Germinal center (tissue), 1 donor: ENCODE data around the gene PTPN20.
A peak's percentile ranks its signal among the peaks of the same experiment; 100 is the strongest.

Source experiments
- DNase-seq: peaks from one replicate; pipeline ENCODE4 v3.0.0; 2012; ENCODE audit warnings: mixed read lengths, low spot score

The PTPN20 gene

GRCh38 chr10:47035171-47035818 is 124.1 kb downstream of the PTPN20 start:
- DNase-seq: no peak

DNA sequence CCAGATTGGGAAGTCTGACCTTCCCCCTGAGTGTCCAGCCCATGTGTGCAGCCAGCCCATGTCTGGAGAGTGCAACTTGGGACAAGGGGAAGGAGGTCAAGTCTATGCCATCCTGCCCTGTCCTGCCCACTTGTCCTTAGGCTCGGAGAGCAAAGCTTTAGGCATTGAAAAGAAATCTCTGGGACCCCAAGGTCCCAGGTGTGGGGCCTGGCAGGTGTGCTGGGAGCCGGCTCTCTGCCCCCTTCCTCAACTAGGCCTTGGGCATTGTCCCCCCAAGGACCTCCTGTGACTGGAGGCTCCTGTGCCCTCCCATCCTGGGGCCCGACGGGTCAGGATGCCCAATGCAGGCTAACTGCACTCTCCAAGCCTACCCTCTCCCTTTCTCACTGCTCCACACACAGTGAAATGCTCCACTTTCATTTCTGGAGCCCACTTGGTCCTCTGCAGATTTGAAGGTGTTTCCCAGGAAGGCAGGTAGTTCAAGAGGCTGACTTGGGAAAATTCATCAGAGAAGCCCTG is 124.7 kb downstream of the PTPN20 start:
- no peak for DNase-seq

DNA sequence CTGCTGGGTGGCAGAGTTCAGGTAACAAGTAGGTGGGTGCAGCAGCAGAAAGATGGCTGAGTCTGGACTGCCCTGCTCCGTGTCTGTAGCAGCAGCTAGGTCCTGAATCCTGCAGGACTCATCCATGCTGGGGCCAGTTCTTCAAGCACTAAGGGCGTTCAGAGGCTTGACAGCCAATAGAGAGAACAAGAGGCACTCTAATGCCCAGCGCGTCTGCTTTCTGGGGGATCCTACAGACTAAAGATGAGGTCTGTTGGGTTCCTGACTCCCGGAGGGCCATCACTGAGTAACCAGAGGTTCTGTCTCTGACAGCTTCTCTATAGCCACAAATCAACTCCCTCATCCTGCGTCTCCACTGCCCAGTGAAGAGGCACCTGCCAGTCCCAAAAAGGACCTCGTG is 125.5 kb downstream of the PTPN20 start:
- DNase-seq: no peak

DNA sequence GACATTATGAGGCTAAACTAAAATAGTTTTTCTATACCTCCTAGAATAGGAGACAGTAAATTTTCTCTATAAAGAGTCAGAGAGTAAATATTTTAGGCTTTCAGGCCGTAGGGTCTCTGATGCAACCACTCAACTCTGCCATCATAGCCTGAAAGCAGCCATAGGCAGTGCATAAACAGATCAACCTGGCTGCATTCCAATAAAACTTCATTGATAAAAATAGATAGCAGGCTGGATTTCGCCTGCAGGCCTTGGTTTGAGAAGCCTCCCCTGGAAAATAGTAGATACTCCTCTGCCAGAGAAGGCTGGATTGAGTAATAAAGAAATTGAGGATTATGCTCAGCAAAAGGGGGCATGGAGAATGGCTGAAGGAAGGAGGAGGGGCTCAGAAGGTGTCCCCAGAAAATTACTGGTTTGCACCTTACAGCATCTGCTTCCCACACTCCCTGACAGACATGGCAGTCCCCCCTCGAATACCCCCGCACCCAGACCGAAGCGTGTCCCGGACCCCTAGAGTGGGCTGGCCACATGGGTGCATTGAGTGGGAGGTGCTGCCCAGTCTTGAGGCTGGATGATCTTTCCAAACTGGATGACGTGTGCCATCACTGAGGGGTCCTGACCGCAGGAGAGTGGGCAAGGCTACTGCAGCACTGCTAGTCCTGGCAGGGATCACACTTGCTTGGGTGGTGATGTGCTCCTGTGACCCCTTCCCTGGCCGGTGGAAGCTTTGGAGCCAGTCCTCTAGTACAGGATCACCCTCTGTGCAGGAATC is 126.6 kb downstream of the PTPN20 start:
- DNase-seq: no peak

GRCh38 chr10:47038881-47039561 is 127.8 kb downstream of the PTPN20 start:
- no peak for DNase-seq

- DNase-seq: no peak
Measured at GRCh38 chr10:47039562-47039913, 128.3 kb downstream of the PTPN20 start.

DNA sequence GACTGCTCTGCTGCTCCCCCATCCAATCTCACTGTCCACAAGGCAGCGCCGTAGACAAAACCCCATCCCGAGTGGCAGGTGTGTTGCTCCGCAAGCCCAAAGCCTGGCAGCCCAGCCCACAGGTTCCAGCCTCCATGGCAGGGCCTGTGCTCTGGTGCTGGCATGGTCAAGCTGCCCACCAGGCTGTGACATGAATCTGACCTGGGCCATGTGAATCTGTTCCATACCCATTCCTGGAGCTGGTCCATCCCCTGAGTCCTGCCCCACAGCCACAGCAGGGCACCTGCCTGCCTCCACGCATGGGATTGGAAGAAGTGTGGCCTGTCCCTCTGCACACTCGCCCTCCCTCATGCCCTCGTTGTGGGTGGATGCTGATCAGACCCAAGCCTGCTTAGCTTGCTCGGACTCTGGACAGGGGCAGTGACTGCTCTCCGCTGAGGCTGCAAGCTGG is 128.8 kb downstream of the PTPN20 start:
- DNase-seq: no peak

DNA sequence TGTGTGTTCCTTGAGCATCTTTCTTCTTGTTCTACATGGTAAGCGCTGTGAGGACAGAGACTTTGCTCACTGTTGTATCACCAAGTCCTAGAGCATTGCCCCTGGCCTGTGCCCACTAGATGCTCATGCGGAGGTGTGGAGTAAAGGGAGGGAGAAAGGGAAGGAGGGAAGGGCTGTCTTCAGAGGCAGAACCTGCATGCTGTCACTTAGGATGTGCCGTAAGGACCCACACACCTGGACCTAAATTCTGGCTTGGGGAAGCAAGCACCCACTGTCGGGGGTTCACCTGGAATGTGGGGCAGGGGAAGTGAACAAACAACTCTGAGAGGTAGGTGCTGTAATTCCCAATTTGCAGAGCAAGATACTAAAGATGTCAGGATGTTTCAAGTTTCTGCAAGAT is 129.5 kb downstream of the PTPN20 start:
- DNase-seq: no peak

DNA sequence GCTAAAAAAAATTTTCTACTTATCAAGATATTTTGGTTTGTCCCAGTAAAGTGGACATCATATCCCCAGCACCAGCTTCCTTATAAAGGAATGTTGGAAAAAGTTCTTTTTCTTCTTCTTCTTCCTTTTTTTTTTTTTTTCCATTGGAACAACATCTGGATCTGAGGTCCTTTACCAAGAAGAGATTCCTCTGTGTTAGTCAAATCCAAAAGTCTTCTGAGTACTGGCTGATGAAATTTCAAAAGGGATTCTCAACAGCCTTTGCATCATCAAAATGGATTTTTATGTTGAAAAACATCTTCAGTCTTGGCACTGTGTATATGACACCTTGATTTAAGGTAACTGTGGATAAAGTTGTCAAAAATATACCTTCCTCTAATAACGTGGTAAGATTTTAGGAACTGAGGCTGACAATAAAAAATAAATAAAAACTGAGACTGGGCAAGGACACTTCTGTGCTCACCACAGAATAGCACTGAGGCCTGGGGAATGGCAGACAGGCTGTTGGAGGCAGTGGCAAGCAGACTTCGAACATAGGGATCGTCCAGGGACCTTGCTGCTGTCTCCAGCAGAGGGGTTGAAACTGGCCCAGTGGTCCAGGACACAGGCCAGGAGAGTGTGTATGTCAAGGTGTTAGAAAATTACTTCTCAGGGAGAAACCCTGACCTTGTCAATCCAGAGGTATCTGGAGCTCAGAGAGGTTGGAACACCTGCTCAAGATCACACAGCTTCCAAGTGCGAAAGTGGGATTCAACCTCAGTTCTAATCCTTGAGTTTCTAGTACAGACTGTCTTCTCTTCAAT is 130.4 kb downstream of the PTPN20 start:
- DNase-seq: no peak

DNA sequence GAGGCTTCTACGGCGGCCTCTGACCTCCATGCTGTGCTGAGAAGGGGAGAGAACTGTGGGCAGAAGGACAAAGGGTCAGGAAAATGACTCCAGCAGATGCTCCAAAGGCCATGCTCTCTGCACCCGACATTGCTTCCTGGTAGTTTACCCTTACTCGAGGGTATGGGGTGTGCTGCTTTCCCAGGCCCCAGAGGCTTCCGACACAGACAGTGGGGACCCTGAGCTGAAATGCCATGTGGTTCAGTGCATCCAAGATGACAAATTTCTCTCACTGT is 130.9 kb downstream of the PTPN20 start:
- DNase-seq: no peak

- DNase-seq: no peak
Measured at GRCh38 chr10:47042780-47043750, 131.8 kb downstream of the PTPN20 start.

DNA sequence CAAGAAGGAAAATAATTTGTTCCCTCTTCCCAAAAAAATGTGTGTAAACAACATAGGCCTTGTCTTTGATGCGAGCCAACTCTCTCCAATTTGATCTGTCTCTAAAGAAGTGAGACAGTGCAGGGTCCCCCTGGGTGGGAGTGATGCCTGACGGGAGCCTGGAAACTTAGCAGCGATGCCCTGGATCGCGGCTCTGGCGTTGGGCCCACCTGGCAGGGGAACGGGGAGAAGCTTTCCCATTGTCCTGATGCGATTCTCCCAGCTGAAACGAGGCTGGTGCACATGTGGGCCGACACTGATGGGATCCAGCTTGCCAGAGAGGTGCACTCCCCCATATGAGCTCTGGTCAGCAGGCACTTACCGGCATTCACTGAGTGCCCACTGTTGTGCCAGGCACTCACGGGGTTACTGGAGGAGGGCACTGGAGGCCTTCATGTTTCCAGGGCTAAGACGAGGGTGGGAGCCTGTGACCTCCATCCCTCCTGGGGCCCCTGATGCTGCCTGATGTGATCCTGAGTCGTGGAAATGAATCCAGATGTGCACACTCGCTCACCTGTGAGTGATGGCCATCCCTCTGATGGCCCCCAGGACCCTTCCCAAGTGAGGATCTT is 132.8 kb downstream of the PTPN20 start:
- no peak for DNase-seq

- DNase-seq: no peak
Measured at GRCh38 chr10:47044741-47045140, 133.5 kb downstream of the PTPN20 start.

DNA sequence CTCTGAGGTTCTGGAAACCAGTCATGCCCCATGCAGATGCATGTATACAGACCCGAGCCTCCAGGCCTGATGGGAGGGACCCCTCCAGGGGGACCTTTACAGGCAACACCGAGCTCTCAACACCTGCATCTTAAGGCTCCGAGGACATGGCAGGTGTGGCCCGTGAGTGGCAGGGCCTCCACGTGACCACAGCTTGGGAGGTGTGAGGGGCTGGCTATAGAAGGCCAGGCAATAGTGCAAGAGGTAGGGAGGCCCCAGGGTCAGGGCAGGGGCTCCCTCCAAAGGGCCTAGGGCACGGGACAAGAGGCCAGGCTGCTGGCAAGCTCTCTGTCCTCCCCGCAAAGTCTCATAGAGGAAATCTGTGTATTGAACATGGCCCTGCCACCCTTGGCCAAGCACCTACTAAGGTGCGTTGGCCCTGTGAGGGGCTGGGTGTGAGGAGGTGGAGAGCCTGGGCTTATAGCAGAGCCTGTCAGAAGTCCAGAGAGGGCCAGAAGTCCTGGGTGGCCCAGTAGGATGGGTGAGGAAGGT is 134.2 kb downstream of the PTPN20 start:
- no peak for DNase-seq

DNA sequence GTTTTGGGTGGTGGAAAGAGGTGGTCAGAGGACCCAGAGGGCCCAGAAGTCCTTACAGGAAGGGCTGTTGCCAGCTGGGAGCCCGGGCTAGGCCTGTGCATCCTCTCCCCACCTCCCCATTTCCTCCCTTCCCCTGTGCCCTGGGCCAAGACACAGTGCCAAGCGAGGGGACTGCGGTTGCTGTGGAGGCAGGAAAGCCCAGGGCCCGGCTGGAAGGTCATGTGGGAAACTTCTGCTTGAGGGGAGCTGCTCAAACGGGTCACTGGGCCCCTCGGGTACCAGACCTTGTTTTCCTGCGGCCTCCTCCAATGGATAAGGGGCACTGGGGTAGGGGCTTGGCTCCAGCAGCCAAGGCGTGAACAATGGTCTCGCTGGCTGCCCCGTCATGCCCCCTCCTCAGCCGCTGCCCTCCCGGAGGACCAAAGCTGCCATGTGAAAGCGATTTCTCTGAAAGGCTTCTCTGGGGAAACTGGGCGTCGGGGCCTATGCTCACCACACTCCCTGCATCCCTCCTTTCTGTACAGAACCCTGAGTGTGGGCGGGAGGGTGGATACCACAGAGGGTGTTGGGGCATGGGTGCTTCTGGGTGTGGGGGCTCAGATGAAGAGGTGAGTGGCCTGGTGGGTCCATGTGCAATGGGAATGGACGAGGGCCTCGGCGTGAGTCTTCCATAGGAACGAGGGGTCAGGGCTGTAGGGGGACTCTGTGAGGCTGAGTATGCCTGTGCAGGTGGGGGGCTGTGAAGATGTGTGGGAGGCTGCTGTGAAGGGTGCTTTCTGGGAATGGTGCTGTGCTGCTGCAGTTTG is 135.3 kb downstream of the PTPN20 start:
- DNase-seq: no peak

DNA sequence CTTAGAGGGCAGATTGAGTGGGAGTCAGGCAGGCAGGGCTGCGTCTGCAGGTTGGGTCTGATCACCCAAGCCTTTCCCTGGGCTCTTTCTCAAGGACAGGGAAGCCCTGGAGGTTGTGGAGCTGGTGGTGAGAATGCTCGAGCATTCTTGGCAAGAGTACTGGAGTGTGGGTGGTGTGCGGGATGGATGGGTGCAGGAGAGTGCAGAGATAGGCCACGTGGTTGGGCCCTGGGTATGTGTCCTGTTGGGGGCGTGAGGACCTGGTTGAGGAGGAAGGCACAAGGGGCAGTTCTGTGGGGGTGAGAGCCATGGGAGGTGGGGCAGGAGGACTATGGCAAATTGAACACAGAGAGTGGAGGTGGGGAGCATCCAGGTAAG is 135.9 kb downstream of the PTPN20 start:
- DNase-seq: no peak

GRCh38 chr10:47047577-47048525 is 136.6 kb downstream of the PTPN20 start:
- peak; percentile 62 for DNase-seq

GRCh38 chr10:47048526-47048905 is 137.3 kb downstream of the PTPN20 start:
- no peak for DNase-seq
